Omental fat pad (tissue), 4 donors: ENCODE data around the gene AGBL4. TPM values are rescaled to one million over a fixed set of nuclear protein-coding genes. Genes with fewer than 3 reads are reported as not detected.

Experiments
- ATAC-seq: fragments of 150-250 bp; one replicate; pipeline ENCODE4 v1.9.1; 2016; ENCODE audit warnings: mild to moderate bottlenecking, moderate library complexity; ENCODE audit not compliant: low FRiP score
- DNase-seq: peaks from one replicate; pipeline ENCODE4 v3.0.0-alpha.2; 2019; ENCODE audit warnings: low spot score
- total RNA-seq, 4 donors: library from RNA; depleted of rRNA; stranded (reverse); fragments of >200 nt; gene quantifications; one replicate each; pipeline ENCODE4 v1.1.0, GENCODE V29; 2016
- TF ChIP-seq, protein P1 (sequence below), 3 donors: fragments of 450-650 bp; IDR thresholded peaks; one replicate each; pipeline ENCODE4 v1.5.1; 2016 to 2017; ENCODE audit warnings: antibody characterized with exemption in 3 of 3, mild to moderate bottlenecking in 3 of 3, moderate library complexity in 2 of 3

Gene AGBL4
- total RNA-seq, 4 donors from 2014 or later = 0.31 to 1.1 (median 0.50) TPM

DNA sequence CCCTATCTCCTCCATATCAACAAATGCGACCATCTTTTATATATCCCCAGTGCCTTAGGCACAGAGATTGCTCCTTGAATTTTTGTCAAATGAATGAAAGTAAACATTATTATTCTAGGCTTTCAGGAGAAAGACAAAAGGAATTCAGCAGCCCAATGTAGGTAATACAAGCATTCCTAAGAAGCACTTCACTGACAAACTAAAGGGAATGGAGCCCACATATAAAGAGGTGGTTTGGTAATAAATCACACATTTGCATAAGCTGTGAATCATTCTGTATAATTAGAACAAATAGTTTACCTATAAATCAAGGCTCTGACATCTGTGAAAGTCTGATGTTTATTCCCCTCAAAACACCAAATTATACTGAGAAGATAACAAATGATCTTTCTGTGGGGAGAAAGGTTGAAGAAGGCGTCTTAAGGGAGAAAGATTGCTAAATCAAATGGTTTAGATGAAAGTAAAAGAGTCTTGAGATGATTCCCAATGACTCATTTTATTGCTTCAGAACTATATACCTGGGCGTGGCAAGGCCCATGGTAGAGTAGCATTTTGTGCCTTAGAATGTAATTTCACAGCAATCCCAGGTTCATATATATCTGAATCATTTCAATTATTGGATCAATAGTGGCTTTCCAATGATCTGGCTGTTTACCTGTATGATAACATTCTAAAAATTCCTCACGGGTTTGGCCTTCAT, 558.1 kb downstream of the AGBL4 start:
- DNase-seq (no peak), ATAC-seq (no peak)
- TF ChIP-seq, protein P1, sequence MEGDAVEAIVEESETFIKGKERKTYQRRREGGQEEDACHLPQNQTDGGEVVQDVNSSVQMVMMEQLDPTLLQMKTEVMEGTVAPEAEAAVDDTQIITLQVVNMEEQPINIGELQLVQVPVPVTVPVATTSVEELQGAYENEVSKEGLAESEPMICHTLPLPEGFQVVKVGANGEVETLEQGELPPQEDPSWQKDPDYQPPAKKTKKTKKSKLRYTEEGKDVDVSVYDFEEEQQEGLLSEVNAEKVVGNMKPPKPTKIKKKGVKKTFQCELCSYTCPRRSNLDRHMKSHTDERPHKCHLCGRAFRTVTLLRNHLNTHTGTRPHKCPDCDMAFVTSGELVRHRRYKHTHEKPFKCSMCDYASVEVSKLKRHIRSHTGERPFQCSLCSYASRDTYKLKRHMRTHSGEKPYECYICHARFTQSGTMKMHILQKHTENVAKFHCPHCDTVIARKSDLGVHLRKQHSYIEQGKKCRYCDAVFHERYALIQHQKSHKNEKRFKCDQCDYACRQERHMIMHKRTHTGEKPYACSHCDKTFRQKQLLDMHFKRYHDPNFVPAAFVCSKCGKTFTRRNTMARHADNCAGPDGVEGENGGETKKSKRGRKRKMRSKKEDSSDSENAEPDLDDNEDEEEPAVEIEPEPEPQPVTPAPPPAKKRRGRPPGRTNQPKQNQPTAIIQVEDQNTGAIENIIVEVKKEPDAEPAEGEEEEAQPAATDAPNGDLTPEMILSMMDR (IDR thresholded peaks at IDR 0.05) = no peak

DNA sequence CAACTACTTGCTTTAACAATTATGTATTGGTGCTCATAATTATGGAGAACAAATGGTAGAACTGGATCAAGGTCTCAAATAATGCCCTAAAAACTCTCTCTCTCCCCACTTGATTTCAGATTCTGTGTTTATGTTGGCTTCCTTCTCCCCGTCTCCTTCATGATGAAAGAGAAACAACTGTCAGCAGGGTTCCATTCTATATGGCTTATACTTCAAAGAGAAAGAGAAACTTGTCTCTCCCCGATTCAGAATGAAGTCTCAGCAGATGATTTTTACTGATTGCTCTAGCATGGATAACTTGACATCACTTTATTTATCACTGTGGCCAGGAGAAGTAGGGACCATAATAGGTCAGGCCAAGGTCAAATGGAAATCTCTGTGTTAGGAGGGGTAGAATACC, 575.6 kb downstream of the AGBL4 start:
- DNase-seq = no peak
- TF ChIP-seq, protein P1 (IDR thresholded peaks at IDR 0.05) = no peak
- no peak for ATAC-seq

DNA sequence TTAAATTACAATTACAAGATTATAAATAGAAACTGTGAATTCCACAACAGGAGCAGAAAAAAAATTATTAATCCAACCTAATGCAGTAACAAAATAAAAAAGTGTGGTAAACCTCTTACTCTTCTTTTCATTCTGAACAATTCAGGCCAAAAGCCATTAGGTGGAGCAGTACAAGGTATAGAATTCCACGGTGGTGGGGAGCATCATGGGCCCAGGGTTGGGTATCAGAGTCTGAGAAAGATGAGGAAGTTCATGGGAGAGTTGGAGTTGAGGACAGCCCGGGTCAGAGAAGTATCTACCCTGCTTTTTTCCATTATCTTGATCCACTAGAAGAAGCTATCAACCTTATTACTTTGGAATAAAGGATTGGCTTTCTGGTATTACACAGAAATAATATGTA, 586.9 kb downstream of the AGBL4 start:
- no peak for ATAC-seq
- TF ChIP-seq, protein P1 (IDR thresholded peaks at IDR 0.05) = no peak
- DNase-seq = no peak

DNA sequence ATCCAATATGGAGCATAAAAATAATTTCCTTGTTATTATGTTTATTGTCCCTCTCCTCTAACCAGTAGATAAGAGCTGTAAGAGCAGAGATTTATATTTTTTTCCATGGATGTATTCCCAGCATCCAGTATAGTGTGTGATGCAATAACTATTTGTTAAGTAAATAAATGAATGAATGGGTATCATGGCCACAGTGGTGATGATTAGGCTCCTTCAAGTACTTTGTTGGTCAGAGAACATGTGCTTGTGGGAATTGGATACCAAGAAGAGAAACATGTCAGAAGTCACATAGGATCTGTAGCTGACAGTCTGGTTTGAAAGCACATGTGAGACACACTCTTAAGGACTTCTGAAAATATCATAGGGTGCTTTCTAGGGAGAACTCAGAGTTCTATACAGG, 588.5 kb downstream of the AGBL4 start:
- TF ChIP-seq, protein P1 (IDR thresholded peaks at IDR 0.05) = no peak
- no peak for ATAC-seq
- DNase-seq = no peak

DNA sequence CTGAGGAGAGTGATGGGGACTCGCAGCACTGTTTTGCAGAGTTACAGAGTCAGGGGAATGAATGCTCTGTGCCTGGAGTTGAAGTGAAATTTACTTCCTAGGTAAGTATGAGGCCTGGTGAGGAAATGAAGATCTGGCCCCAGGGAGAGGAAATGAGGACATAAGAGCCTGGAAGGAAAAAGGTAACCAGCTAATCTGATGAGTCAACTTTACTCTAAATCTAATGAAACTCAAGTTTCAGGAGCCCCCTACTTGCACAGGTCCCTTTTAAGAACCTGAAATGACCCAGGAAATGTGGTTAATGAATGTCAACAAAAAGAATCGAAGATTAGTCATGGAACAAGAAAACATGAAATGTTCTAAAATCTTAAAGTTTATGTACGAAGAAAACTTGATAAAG, 599.0 kb downstream of the AGBL4 start:
- no peak for DNase-seq
- no peak for ATAC-seq

DNA sequence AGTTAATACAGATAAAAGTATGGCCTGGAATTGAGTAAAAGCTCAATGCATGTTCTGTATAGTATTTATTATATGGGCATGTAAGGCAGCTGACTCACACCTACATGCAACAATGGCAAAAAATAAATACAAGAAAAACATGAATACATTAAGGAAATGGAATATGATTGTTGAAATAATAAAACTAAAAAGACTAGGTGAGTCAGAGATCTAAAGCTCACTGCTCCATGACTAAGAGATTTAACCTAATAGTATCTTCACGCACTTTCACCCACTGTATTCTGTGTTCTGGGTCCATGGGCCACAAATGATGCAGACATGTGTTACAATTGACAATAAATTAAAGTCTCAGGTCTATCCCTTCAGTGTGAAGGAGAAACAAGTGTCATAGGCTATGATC, 607.0 kb downstream of the AGBL4 start:
- ATAC-seq (no peak), DNase-seq (no peak)
- TF ChIP-seq, protein P1 (IDR thresholded peaks at IDR 0.05) = no peak

More for the DNA sequence above, 599.0 kb downstream of the AGBL4 start:
- TF ChIP-seq, protein P1 (IDR thresholded peaks at IDR 0.05) = no peak

DNA sequence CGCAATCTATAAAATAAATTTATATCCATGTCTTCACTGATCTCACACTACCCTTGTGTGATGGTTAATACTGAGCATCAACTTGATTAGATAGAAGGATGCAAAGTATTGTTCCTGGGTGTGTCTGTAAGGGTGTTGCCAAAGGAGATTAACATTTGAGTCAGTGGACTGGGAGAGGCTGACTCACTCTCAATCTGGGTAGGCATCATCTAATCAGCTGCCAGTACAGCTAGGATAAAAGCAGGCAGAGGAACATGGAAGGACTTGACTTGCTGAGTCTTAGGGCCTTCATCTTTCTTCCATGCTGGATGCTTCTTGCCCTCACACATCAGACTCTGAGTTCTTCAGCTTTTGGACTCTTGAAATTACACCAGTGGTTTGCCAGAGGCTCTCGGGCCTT, 615.4 kb downstream of the AGBL4 start:
- DNase-seq (no peak), ATAC-seq (no peak)
- TF ChIP-seq, protein P1 (IDR thresholded peaks at IDR 0.05) = no peak
